Astrocyte of the cerebellum (primary cell): ENCODE data around the gene POMGNT1.
A peak's percentile ranks its signal among the peaks of the same experiment; 100 is the strongest.
"Not testable (repeated sequence)": the region's sequence is repeated elsewhere in the genome, so short reads cannot be mapped to it uniquely, and the experiment has no call there.

Experiments
- DNase-seq: peaks from one replicate; pipeline ENCODE4 v3.0.0-alpha.2; 2011; ENCODE audit warnings: low read depth
- H3K4me3 ChIP-seq: 2 replicates; pipeline ENCODE4 v1.5.1; 2011; ENCODE audit warnings: mild to moderate bottlenecking, low read depth, low read length, moderate library complexity
- CTCF ChIP-seq: IDR thresholded peaks from 2 replicates; pipeline ENCODE4 v1.5.1; 2012; ENCODE audit warnings: low read length, low read depth, moderate library complexity, mild to moderate bottlenecking; ENCODE audit errors: missing control alignments
- in situ Hi-C: cut with HindIII; loops from 2 replicates; pipeline ENCODE4 v1.10.0; 2017; ENCODE audit warnings: low sequenced_read_pairs

Gene POMGNT1

GRCh38 chr1:46197964-46198811 lies at the start of gene POMGNT1:
TSS of gene POMGNT1 (minus strand) at chr1:46198434. CDS start at chr1:46197821, 613 bp downstream.
- H3K4me3 ChIP-seq, result peak within 1 kb of the TSS; percentile 87
- in situ Hi-C loops, result loop anchor here (5.0 kb wide), 1 partner anchor 74 kb away; no protein-coding TSS in a partner anchor
- DNase-seq, result no peak
- no peak for TF ChIP-seq CTCF

DNA sequence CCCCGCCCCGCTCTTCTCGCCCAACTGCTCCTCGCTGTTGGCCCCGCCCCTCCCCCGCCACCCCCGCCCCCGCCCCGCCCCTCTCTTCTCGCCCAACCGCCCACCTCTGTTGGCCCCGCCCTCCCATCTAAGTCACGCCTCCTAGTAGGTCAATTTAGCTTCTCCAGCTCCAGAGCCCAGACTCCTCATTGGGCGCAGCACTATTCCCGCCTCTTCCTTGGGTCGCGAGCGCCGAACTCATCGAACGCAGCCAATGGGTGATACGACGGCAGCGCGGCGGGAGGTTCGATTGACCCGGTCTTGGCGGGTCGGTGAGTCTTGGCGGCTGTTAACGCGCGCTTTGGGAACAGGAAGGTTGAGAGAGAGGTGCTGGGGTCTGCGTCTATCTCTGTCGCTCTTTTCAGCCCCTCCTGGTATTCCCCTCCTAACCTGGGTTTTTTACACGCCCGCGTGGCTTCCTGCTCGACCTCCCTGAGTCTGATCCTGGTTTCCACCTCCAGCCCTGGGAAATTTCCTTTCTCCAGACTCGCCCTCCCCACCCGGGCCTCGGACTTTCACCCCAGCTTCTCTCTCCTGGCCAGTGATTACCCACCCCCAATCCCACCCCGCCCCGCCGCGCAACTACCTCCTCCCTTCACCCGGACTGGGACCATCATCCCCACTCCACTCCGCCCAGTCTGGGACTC lies 49.3 kb upstream of the POMGNT1 start, which contains the start of gene RAD54L:
Gene RAD54L (plus strand): TSS at position 328 of the 686 bp plus-strand sequence. CDS start 643 bp downstream, outside the sequence.
- peak; percentile 98 for DNase-seq
- H3K4me3 ChIP-seq, result peak within 1 kb of the TSS; percentile 78
- TF ChIP-seq CTCF, result no peak
- in situ Hi-C loops, result no loop called here

DNA sequence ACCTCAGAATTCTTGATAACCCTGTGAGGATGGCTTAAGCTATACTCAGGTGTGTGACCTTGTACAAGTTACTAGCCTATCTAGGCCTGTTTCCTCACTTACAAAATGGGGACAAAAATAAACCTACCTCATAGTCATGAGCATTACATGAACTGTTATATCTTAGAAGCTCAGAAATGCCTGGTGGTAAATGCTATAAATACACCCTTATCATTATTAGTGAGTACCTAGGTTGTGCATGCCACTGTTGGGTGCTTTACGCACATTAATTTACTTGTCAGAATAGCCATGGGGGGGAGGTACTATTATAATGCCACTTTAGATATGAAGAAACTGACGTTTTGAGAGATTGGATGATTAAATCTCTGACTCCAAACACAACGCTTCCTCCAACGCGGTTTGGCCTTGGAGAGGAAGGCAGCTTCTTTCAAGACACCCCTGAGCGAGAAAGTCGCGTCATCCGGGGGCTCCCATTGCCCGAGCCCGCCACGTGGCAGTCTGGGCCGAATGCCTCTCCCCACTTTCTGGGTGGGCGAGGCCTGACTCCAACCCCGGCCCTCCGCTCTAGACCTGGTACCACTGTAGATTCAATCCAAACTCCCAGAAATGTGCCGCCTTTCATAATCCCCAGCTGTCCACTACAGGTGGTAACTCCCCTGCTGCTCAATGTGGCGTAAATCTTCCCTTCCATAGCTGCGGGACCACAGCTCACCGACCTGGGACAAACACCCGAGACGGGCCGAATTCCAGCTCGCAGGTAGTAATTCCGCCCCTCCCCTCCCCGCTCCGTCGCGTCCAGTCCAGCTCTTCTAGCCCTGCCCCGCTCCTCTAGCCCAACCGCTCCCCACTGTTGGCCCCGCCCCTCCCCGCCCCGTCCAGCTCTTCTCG lies 48.6 kb upstream of the POMGNT1 start:
- H3K4me3 ChIP-seq, result peak overlapping the region; percentile 78
- TF ChIP-seq CTCF, result no peak
- in situ Hi-C loops, result no loop called here
- DNase-seq, result peak; percentile 8

GRCh38 chr1:46246136-46246535 lies 47.9 kb upstream of the POMGNT1 start:
- in situ Hi-C loops, H3K4me3 ChIP-seq, DNase-seq: not testable (repeated sequence)

DNA sequence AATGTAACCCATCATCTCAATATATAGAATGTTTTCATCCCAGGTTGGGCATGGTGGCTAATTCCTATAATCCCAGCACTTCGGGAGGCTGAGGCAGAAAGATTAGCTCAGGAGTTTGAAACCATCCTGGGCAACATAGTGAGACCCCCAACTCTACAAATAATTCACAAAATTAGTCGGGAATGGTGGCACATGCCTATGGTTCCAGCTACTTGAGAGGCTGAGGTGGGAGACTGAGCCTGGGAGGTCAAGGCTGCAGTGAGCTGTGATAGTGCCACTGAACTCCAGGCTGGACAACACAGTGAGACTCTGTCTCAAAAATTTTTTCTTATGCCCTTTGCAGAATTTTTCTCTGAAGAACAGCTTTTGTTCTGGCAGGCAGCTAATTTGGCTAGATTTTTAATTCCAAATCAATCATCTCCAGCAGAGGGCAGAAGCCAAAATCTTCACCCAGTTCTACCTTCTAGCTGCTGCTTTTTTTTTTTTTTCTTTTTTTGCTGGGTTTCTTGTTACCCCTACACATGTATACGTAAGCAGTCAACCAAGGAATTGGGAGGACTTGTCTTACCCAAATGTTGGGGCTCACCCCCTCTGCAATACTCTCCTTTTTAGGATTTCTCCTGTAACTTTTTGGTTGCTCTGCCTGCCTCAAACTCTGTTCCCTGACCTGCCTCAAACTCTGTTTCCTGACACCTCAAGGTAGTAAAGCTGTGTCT lies 46.6 kb upstream of the POMGNT1 start:
- H3K4me3 ChIP-seq, result no peak overlapping the region
- peak; percentile 34 for TF ChIP-seq CTCF
- in situ Hi-C loops, result no loop called here
- DNase-seq, result no peak

DNA sequence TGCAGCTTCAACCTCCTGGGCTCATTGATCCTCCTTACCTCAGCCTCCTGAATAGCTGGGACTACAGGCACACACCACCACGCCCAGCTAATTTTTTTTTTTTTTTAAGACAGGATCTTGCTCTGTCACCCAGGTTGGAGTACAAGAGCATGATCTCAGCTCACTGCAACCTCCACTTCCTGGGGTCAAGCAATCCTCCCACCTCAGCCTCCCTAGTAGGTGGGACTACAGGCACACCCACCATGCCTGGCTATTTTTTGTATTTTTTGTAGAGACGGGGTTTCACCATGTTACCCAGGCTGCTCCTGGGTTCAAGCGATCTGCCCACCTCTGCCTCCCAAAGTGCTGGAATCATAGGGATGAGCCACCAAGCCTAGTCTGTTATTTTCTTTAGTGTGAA lies 45.6 kb upstream of the POMGNT1 start:
- H3K4me3 ChIP-seq, DNase-seq, in situ Hi-C loops: not testable (repeated sequence)

GRCh38 chr1:46242918-46243317 lies 44.7 kb upstream of the POMGNT1 start:
- DNase-seq, result no peak
- in situ Hi-C loops, result no loop called here
- no peak overlapping the region for H3K4me3 ChIP-seq
- no peak for TF ChIP-seq CTCF

- in situ Hi-C loops, H3K4me3 ChIP-seq, DNase-seq: not testable (repeated sequence)
These were observed 43.5 kb upstream of the POMGNT1 start for GRCh38 chr1:46241733-46242132.

- H3K4me3 ChIP-seq, DNase-seq, in situ Hi-C loops: not testable (repeated sequence)
These were observed 40.6 kb upstream of the POMGNT1 start for GRCh38 chr1:46238865-46239264.
